HG03354 (cell line): Measurements from ENCODE around the gene SLC24A4.

Experiments
- ATAC-seq: cut with Tn5 transposase; IDR thresholded peaks from one replicate; pipeline ENCODE4 v1.9.1; 2021; ENCODE audit warnings: mild to moderate bottlenecking; ENCODE audit not compliant: unreplicated experiment, poor library complexity, severe bottlenecking

The SLC24A4 gene

DNA sequence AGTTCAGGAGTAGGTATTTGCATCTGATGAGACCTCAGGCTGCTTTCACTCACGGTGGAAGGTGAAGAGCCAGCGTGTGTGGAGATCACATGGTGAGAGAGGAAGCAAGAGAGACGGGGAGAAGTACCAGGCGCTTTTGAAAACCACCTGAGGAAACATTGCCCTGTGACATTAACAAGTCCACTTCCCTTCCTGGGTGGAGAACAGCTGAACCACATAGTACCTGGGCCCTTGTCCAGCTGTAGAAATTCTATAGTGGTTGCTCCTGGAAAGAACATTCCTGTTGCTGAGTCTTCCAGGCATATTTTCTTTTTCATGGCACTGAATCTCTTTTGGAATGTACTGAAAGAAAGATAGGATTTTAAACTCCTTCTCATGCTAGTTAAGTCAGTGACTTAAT, 103.3 kb downstream of the SLC24A4 start:
- no peak for ATAC-seq

DNA sequence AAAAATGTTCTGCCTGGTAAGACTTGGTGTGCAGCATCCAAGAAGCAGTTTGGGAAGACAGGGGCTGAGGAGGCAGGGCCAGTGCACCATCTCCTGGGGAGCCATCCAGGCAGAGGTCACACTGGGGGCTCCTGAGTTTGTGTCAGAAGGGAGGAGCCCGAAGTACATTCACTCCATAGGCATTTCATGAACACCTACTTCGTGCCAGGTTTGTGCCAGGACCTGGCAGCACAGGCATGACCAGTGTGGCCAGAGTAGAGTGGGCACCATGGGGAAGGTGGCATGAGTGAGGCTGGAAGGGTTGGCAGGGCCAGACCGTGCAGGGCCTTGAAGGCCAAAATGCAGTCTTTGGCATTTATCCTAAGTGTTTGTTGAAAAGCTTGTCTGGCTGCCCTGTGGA, 104.1 kb downstream of the SLC24A4 start:
- no peak for ATAC-seq

DNA sequence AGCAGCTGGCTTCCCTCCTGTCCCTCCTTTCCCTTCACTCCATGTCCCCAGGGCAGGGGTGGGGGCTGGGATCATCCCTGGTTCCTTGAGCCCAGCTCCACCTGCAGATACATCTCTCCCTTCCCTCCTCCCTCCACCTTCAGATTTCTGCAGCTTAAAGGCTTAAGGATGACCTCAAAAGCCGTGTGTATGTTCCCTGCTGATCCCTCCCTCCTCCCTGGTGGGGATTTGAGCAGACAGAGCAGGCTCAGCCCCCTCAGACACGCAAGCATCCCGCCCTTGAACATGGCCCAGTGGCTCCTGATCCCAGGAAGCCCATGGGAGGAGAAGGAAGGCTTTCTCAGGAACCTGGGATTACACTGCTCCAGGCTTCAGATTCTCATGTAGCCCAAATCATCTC, 107.7 kb downstream of the SLC24A4 start:
- no peak for ATAC-seq

DNA sequence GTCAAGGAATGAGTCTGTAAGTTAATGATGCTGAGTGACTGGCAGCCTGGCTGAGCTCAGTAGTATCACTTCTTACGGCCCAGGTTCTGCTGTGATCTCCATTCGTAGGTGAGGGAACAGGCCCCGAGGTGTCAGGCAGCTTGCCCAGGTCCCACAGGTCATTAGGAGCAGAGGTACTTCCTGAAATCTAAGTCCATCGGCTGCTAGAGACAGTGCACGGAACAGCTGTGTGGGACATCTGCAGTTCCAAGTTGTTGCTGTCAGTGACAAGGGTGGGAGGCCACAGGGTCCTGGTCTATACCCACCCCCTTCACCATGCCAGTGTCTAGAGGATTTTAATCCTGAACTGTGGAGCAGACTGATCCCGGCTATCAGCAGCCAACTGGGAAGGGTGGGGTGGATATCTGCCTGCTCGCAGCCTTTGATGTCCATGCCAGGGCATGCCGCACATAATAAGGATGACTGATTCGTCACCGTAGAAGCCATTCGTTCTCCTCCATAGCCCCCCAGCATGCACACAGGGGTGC, 108.3 kb downstream of the SLC24A4 start:
- ATAC-seq = no peak

DNA sequence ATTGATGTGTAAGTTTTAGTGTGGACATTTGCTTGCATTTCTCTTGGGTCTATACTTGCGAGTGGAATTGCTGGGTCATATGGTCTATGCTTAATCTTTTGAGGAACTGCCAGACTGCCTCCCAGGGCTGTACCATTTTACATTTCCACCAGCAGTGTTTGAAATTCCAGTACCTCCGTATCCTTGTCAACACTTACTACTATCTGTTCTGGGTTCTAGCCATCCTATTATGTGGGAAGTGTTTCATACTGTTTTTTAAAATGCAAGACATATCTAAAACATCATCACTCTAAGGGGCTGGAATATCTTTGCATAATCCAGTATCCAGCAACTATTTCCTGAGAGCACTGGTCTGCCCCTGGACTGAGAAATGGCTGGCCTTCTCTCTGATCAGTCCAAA, 110.4 kb downstream of the SLC24A4 start:
- ATAC-seq = no peak

DNA sequence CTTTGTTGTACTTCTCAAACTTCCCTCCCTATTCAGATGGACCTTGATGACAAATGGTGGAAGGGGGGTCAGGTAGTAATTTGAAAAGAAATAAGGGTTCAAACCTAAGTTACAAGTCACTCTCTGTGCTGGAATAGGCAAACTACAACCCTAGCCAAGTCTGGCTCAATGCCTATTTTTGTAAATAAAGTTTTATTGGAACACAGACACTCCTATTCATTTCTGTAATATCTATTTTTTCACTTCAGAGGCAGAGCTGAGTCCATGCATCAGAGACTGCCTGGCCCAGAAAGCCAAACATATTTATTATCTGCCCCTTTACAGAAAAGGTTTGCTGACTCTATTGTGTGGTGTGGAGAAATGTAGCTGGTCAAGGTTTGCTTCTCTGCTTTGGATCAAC, 112.2 kb downstream of the SLC24A4 start:
- ATAC-seq = no peak

DNA sequence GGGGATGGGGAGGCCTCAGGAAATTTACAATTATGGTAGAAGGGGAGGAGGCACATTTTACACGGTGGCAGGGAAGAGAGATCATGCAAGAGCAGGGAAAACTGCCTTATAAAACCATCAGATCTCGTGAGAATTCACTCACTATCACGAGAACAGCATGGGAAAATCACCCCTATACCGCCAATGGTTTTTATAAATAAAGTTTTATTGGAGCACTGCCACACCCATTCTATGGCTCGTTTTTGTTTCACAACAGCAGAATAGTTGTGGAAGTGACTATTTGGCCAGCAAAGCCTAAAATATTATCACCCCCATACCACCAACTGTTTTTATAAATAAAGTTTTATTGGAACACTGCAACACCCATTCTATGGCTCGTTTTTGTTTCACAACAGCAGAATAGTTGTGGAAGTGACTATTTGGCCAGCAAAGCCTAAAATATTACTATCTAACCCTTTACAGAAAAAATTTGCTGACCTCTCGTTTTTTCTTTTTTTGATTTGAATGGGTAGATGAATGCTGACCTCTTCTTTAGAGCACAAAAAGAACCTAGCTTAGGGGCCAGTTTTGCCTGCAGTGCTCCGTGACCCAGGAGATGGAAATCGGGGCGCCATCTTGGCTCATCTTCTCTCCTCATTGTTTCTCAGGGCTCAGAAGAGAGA, 113.3 kb downstream of the SLC24A4 start:
- no peak for ATAC-seq

DNA sequence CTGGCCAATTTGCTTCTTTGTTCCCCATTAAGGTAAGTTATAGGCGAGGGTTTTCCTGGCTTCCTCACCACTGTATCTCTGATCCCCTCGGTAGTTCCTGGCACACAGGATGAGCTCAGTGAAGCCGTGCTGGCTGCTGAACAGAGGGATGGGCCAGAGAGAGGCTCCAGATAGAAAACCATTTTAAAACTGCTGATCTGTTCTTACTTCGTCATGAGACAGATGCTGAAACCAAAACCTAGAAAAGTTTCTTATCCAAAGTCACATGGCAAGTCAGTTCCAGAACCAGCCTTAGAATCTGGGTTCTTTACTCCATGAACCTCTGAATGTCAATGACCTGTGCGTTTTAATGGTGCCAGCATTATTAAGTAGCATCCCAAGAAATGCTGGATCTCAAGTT, 114.3 kb downstream of the SLC24A4 start:
- ATAC-seq = no peak

DNA sequence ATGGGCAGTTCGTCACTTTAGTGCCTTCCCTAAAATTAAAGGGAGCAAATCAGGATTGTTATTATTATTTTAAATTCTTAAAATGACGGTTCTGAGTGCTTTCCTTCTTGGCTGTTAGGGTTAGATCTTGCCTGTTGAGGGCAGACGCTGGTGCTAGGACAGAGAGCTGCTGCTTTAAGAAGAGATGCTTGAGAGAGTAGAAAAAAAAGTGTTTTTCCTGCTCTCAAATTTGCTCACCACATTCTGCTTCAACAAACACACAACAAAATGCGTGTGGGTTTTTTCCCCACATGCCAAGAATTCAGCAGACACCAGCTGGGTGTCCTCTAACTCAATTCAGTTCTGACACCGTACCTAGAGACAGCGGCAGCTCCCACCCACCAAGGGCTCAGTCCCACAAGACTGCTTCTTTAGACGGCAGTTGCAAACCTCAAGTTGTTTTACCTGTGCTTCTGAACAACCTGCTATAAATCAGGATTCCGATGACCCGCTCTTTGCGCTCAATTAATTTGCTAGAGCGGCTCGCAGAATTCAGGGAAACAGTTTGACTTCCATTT, 114.8 kb downstream of the SLC24A4 start:
- ATAC-seq = no peak

DNA sequence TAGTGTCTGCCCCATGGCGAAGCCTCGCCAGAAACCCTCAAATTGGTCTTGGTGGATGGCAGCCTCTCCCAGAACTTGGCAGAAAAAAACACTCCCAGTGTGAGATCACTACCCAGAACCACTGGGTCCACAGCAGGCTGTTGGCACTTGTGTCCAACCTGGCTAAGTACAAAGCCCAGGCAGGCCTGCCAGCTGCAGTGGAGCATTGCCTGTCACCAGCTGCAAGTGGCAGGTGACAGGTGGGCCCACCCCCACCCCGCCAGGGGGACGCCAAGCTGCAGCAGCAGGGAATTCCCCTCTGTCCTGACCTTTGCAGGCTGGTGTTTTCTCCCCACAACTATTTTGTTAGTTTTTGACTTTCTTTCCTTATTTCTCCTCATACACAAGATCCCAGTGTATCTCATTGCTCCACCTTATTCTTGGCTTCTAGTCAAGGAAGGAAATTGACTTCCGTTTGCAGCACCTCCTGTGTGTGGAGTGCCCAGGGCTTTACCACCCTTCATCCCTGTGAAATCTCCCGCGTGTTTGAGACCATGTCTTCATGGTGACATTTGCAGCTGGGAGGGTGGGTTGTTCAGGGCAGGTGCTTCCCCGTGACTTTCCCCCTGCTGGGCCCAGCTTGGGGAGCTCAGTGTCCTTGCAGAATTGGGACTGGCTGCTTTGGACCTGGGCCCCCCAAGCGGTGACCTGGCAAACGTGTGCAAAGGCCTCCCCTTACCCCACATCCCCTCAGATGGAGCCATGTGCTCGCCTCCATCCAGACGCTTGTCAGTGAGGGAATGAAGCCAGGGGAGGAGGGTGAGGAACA, 116.8 kb downstream of the SLC24A4 start:
- no peak for ATAC-seq

DNA sequence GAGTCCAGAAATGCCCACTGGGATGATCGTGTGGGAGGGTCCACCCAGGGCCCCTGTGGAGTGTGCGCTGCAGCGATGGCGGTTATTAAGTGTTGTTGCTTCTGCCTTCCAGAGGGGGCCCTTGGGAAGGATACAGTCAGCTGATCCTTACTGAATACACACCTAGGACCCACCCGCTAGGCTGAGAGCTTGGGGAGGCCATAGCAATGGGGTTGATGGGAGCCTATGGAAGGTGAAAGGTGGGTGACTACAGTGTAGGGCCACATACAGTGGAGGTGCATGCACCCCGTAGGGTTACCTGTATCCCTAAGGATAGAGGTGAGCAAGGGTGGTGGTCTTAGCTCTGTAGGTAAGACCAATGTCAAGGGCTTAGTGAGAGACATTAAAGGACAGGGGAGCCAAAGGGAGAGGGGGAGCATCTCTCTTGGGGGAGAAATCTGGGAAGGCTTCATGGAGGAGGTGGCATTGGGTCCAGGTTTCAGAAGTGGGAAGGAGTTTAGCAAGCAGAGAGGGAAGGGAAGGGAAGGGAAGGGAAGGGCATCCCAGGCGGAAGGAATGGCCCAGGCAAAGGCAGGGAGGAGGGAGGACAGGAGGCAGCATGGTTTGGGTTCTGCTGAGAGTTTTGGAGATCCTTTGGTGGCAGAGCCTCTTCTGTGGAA, 117.5 kb downstream of the SLC24A4 start:
- no peak for ATAC-seq

DNA sequence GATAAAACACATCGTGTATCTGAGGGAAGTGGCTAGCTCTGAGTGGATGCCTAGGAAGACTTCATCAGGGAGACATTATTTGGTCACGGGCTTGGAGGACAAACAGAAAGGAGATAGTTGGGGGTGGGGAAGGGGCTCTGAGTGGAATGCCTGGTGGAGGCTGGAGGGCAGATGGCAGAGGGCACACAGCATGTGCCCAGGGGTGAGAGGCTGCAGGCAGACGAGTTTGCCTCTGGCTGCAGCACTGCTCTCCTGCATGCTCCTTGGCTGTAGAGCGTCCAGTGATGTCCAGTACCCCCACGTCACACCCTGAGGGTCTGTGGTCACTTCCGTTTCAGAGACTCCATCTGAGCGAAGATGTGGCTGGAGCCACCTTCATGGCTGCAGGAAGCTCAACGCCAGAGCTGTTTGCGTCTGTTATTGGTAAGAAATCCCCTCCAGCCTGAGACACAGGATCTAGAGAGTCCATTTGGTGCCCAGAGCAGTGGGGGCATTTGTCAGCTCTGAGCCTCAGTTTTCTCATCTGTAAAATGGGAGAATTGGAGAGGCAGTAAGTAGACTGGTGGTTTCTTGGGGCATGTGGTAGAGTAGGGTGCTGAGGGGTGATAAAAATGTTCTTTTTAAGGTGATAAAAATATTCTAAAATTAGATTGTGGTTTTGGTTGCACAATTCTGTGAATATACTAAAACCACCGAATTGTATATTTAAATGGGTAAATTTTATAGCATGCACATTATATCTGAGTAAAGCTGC, 119.0 kb downstream of the SLC24A4 start:
- ATAC-seq = no peak

DNA sequence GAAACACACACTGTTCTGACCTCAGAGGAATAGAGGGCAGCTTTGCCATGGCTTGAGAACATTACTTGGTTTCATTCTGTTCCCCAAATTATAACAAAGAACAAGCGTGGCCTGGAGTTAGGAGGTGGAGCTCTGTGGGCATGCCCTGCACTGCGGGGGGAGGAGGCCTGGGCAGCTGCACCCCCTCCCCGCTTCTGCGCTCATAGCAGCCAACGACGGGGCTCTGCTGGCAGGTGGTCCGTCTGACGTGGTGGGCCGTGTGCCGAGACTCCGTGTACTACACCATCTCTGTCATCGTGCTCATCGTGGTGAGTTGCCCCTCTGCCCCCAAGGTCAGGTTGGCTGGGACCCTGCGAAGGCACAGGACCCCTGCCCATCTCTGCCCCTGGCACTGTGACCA, 120.2 kb downstream of the SLC24A4 start:
- ATAC-seq = no peak

DNA sequence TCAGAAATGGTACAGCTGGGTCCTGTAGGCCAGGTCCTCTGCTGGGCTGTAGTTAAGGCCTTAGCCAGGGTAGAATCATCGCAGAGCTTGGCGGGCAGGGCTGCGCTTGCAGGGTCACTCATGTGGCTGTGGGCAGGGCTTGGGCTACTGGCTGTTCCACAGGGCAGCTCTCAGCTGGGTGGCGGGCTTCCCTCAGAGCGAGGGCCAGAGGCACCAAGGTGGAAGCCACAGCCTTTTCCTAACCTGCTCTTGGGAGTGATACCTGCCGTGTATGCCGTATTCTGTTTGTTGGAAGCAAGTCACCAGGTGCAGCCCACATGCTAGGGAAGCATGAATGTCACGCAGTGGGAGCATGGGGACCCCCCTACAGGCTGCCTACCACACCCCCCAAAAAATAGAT, 120.8 kb downstream of the SLC24A4 start:
- no peak for ATAC-seq

DNA sequence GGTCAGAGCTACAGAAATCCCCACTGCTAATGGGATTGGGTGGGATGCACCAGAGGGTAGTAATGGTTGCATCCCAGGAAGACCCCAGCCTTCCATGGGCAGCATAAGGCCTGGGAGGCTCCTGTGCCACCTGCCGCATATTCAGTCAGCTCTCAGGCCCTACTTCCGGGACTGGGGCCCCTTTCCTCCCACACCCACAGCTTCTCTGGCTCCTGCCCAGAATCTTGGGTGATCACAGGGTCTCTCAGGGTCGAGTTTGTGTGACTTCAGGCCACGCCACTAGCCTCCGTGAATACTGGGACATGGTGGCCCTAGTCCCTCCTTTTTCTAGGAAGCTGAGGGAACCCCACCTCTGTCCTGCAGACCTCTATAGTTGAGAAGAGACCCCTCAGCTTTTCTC, 123.8 kb downstream of the SLC24A4 start:
- ATAC-seq = no peak

DNA sequence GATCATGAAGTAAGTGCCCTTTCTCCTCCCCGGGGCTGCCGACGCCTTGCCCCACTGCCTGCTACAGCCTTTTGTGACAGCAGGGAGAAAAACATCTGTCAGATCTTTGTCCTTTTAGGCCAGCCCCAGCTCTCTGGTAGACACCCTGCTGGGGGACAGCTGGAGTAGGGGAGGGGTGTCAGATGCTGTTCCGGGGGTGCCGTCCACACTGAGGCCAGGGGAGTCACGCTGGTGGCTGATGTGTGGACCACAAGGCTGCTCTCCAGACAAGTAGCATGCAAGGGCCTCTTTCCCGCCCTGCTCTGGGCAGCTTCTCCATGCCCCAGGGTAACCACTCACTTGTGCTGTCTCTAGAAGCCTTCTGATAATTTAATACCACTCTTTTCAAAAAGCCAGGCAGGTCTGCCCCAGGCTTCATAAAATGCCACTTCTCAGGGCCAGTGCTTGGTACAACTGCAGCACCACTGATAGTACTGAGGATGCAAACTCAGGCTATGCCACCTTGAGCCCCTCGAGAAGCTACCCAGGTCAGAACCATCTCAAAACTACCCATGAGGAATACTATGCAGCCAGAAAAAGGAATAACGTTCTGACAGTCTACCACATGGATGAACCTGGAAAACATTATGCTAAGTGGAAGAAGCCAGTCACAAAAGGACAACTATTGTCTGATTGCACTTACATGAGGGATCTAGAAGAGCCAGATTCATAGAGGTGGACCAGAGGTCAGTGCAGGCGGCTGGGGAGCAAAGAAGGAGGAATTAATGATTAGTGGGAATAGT, 124.6 kb downstream of the SLC24A4 start:
- ATAC-seq = no peak

DNA sequence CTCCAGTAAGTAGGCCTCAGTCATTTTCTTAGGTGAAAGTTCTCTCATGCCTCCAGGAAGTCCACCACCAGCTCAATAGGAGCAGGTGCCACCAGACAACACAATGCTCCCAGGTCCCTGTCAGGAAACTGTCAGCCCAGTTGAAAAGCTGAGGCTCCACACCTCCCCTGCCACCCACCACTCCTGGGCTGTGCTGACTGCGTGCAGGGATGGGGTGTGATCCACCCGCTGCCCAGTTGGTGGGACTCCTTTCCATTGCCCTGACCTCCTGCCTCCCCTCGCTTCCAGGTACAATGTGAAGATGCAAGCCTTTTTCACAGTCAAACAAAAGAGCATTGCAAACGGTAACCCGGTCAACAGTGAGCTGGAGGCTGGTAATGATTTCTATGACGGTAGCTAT, 125.8 kb downstream of the SLC24A4 start:
- no peak for ATAC-seq

DNA sequence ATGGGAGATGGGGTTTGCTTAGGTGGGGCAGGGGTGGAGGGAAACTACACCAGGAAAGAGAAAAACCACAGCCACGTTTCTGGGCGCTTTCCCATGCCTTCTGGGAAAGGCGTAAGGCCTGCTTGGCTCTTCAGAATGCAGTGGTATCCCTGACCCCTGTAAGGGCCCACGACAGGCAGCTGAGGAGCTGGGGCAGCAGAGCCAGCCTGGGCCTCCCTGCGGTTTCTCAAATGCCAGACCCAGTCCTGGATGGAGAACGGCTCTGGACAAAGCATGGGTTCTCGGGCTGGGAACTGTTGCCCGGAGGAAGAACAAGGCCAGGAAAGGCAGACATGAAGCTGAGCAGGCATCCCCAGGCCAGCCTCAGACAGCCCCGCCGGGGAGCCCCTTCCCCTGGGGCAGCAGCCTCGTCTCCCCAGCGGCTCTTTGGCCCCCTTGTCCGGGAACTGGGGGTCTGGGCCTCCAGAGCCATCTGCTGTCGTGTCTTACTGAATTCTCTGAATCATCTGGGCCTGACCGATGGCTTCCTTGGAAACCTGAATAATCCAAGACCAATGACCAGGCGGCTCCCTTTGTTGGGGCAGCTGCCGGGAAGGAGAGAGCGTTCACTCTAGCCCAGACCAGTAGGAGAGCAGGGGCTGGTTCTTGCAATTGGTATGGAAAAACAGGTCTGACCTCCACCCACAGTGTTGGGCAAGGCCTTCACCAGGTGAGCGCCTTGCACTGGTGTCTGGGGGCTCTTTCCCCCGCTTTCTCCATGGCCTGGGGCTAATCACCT, 126.6 kb downstream of the SLC24A4 start:
- no peak for ATAC-seq
